KOPT-K1 (cell line): ENCODE measurements around the gene SEMG2.

Experiments
- H3K27ac ChIP-seq: fragments of 200-600 bp; sonication (generic); 2 replicates; pipeline ENCODE4 v1.5.1; 2016; ENCODE audit warnings: antibody characterized with exemption, mild to moderate bottlenecking, low read depth, low read length; ENCODE audit not compliant: poor library complexity, severe bottlenecking
- H3K36me3 ChIP-seq: fragments of 200-600 bp; sonication (generic); 2 replicates; pipeline ENCODE4 v1.5.1; 2017; ENCODE audit warnings: antibody characterized with exemption, mild to moderate bottlenecking, low read length, moderate library complexity; ENCODE audit not compliant: insufficient read depth
- H3K9me3 ChIP-seq: fragments of 200-600 bp; sonication (generic); 2 replicates; pipeline ENCODE4 v1.5.1; 2017; ENCODE audit warnings: antibody characterized with exemption, low read length, mild to moderate bottlenecking; ENCODE audit not compliant: insufficient read depth, poor library complexity, severe bottlenecking

The SEMG2 gene

GRCh38 chr20:45221076-45221475 is at the start of gene SEMG2:
Gene SEMG2 (plus strand): TSS chr20:45221373. CDS start chr20:45221390, 17 bp downstream.
- Histone ChIP-seq H3K36me3 (no peaks in the 10 kb centered on the region), H3K27ac (no peak within 1 kb of the TSS), H3K9me3 (no peaks in the 10 kb centered on the region)

- H3K27ac ChIP-seq, result no peak overlapping the region
- no peaks in the 10 kb centered on the region for H3K9me3 ChIP-seq
- H3K36me3 ChIP-seq, result no peaks in the 10 kb centered on the region
Observed at GRCh38 chr20:45173522-45173921, 47.7 kb upstream of the SEMG2 start.

- Histone ChIP-seq H3K27ac (no peak within 1 kb of the TSS), H3K9me3 (no peaks in the 10 kb centered on the region), H3K36me3 (no peaks in the 10 kb centered on the region)
Observed at GRCh38 chr20:45174434-45175364, 46.5 kb upstream of the SEMG2 start, which contains the start of gene PI3. Gene PI3 (plus strand): TSS chr20:45174902. CDS start chr20:45174923, 21 bp downstream.

- no peaks in the 10 kb centered on the region for H3K9me3 ChIP-seq
- no peaks in the 10 kb centered on the region for H3K36me3 ChIP-seq
- no peak overlapping the region for H3K27ac ChIP-seq
Observed at GRCh38 chr20:45176526-45177267, 44.5 kb upstream of the SEMG2 start.

- H3K36me3 ChIP-seq, result no peaks in the 10 kb centered on the region
- H3K27ac ChIP-seq, result no peak overlapping the region
Observed at GRCh38 chr20:45179166-45179565, 42.0 kb upstream of the SEMG2 start.

GRCh38 chr20:45181639-45182038 is 39.5 kb upstream of the SEMG2 start:
- Histone ChIP-seq H3K36me3 (no peaks in the 10 kb centered on the region), H3K9me3 (no peaks in the 10 kb centered on the region), H3K27ac (no peak overlapping the region)

More at GRCh38 chr20:45179166-45179565, 42.0 kb upstream of the SEMG2 start:
- no peaks in the 10 kb centered on the region for H3K9me3 ChIP-seq

- H3K9me3 ChIP-seq, result no peaks in the 10 kb centered on the region
- H3K27ac ChIP-seq, result no peak overlapping the region
- H3K36me3 ChIP-seq, result no peaks in the 10 kb centered on the region
Observed at GRCh38 chr20:45183084-45183483, 38.1 kb upstream of the SEMG2 start.

- Histone ChIP-seq H3K27ac (no peak overlapping the region), H3K9me3 (no peaks in the 10 kb centered on the region), H3K36me3 (no peaks in the 10 kb centered on the region)
Observed at GRCh38 chr20:45187693-45188092, 33.5 kb upstream of the SEMG2 start.

- H3K9me3 ChIP-seq, result no peaks in the 10 kb centered on the region
- H3K27ac ChIP-seq, result no peak overlapping the region
- H3K36me3 ChIP-seq, result no peaks in the 10 kb centered on the region
Observed at GRCh38 chr20:45189067-45189609, 32.0 kb upstream of the SEMG2 start.

GRCh38 chr20:45189861-45190260 is 31.3 kb upstream of the SEMG2 start:
- no peak overlapping the region for H3K27ac ChIP-seq
- no peaks in the 10 kb centered on the region for H3K9me3 ChIP-seq
- H3K36me3 ChIP-seq, result no peaks in the 10 kb centered on the region

- no peak overlapping the region for H3K27ac ChIP-seq
- no peaks in the 10 kb centered on the region for H3K36me3 ChIP-seq
- peaks cover 3% of the 10 kb centered on the region for H3K9me3 ChIP-seq
Observed at GRCh38 chr20:45191926-45192325, 29.2 kb upstream of the SEMG2 start.

GRCh38 chr20:45193331-45193730 is 27.8 kb upstream of the SEMG2 start:
- Histone ChIP-seq H3K27ac (no peak overlapping the region), H3K9me3 (peaks cover 3% of the 10 kb centered on the region), H3K36me3 (no peaks in the 10 kb centered on the region)

GRCh38 chr20:45206725-45207124 is 14.4 kb upstream of the SEMG2 start, which contains the start of gene SEMG1:
Gene SEMG1 (plus strand): TSS chr20:45207033. CDS start chr20:45207054, 21 bp downstream.
- no peaks in the 10 kb centered on the region for H3K36me3 ChIP-seq
- H3K9me3 ChIP-seq, result no peaks in the 10 kb centered on the region
- H3K27ac ChIP-seq, result no peak within 1 kb of the TSS

GRCh38 chr20:45209924-45210323 is 11.2 kb upstream of the SEMG2 start:
- H3K27ac ChIP-seq, result no peak overlapping the region
- H3K9me3 ChIP-seq, result no peaks in the 10 kb centered on the region
- no peaks in the 10 kb centered on the region for H3K36me3 ChIP-seq
